Ovary (tissue), 3 donors: ENCODE measurements around the gene GPC6.

Experiments
- EP300 ChIP-seq: sonication (generic); formaldehyde crosslinking; IDR thresholded peaks from one replicate; pipeline ENCODE4 v1.6.1; 2017; ENCODE audit warnings: antibody characterized with exemption
- POLR2A ChIP-seq: fragments of 450-650 bp; IDR thresholded peaks from one replicate; pipeline ENCODE4 v1.6.1; 2017; ENCODE audit warnings: antibody characterized with exemption, mild to moderate bottlenecking, moderate library complexity
- TF ChIP-seq, protein P1 (sequence below), 3 donors: fragments of 450-650 bp in 2 of 3; fragments of 200-600 bp in 1 of 3; IDR thresholded peaks; one replicate each; pipeline versions ENCODE4 v1.5.1 to v1.8.0; 2016 to 2022; ENCODE audit warnings: antibody characterized with exemption in 3 of 3, mild to moderate bottlenecking in 1 of 3
- donor health status: DM: no; HTN: no; CAD: no.

DNA sequence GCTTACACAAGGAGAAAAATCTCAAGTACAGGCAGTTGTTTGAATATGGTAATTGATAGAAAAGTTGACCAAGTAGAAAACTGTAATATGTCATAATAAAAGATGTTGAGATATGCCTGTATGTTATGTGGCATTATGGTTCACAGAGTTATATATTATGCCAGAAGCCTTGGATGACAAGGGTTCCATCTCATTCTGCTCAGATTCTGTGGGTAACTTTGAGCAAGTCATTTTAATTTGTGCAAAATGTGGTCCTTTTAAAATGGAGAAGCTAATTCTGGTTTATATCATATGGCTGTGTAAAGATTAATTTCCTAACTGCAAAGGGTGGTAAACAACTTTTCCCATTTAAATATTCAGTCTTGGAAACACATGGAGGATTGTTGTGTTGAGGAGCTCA lies 180.9 kb downstream of the GPC6 start:
- TF ChIP-seq, protein P1, sequence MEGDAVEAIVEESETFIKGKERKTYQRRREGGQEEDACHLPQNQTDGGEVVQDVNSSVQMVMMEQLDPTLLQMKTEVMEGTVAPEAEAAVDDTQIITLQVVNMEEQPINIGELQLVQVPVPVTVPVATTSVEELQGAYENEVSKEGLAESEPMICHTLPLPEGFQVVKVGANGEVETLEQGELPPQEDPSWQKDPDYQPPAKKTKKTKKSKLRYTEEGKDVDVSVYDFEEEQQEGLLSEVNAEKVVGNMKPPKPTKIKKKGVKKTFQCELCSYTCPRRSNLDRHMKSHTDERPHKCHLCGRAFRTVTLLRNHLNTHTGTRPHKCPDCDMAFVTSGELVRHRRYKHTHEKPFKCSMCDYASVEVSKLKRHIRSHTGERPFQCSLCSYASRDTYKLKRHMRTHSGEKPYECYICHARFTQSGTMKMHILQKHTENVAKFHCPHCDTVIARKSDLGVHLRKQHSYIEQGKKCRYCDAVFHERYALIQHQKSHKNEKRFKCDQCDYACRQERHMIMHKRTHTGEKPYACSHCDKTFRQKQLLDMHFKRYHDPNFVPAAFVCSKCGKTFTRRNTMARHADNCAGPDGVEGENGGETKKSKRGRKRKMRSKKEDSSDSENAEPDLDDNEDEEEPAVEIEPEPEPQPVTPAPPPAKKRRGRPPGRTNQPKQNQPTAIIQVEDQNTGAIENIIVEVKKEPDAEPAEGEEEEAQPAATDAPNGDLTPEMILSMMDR (IDR thresholded peaks at IDR 0.05), result no peak
- TF ChIP-seq EP300 (no peak), POLR2A (no peak)
